GM13976 (cell line): ENCODE data around the gene C17orf107.
A peak's percentile ranks its signal among the peaks of the same experiment; 100 is the strongest.
"Not testable (repeated sequence)": the region's sequence is repeated elsewhere in the genome, so short reads cannot be mapped to it uniquely, and the experiment has no call there.

ENCODE experiments used
- DNase-seq: peaks from one replicate; pipeline ENCODE4 v3.0.0; 2012; ENCODE audit warnings: low spot score
- CTCF ChIP-seq: IDR thresholded peaks from 2 replicates; pipeline ENCODE4 v1.5.1; 2012; ENCODE audit warnings: borderline replicate concordance, mild to moderate bottlenecking; ENCODE audit not compliant: insufficient read depth; ENCODE audit errors: extremely low read depth, missing control alignments, control extremely low read depth
- in situ Hi-C: fragments of 300-500 bp; cut with MboI; formaldehyde crosslinking; loops from one replicate; pipeline ENCODE4 v1.12.0; 2022; ENCODE audit warnings: low sequenced_read_pairs, mixed read lengths, inconsistent platforms; ENCODE audit not compliant: unreplicated experiment

C17orf107 gene

DNA sequence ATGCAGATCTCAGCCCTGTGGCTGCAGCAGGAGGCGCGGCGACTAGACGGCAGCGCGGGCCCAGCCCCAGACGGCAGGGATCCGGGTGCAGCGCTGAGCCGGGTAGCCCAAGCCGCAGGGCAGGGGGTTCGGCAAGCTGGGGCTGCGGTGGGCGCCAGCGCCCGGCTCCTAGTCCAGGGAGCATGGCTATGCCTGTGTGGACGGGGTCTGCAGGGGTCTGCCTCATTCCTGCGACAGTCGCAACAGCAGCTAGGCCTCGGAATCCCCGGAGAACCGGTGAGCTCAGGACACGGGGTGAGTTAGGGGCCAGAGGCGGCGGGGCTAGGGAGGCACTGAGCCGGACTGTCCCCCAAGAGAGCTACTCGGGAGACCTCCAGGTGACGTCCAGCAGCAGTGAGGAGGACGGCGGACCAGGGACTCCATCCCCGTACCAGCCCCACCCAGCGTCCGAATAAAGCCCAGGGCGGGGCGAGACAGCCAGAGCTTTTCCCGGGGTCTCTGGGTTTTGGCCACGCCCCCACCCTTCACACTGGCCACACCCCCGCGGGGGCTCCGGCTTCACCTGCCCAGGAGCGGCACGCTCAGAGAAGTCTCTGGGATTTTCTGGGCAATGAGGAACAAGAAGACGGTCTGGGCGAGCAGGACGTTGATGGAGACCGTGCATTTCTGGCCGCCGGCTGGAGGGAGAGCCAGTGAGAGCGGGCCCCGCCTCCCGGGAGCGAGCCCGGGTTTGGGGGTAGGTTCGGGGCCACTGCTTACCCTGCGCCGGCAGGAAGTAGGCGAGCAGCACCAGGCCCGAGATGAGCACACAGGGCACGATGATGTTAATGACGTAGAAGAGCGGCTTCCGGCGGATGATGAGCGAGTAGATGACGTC, 1.1 kb downstream of the C17orf107 start:
- no peak for DNase-seq
- in situ Hi-C loops, result no loop called here
- TF ChIP-seq CTCF, result no peak

- no peak for DNase-seq
- in situ Hi-C loops, result no loop called here
- no peak for TF ChIP-seq CTCF
Measured at GRCh38 chr17:4901108-4901647, 1.8 kb downstream of the C17orf107 start.

- no peak for DNase-seq
- in situ Hi-C loops, result no loop called here
- TF ChIP-seq CTCF, result no peak
Measured at GRCh38 chr17:4901648-4902344, 2.5 kb downstream of the C17orf107 start.

DNA sequence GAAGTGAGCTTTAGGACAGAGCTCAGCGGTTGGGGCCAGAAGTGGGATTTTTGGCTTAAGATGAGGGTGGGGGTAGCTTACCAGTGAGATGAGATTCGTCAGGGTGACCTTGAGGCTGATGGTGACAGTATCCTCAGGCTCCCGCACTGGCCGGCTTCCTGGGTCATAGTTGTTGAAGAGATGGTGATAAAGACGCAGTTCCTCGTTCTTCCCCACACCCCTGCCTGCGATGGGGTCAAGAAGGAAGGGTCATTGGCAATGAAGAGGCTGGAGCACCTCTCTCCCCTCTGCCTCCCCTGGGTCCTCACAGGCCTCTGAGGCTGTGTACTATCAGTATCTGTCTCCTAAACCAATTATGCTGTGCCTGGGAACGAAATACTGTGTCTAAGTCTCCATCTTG, 3.2 kb downstream of the C17orf107 start:
- no peak for DNase-seq
- in situ Hi-C loops, result no loop called here

GRCh38 chr17:4903051-4903818, 3.9 kb downstream of the C17orf107 start, which contains the start of gene CHRNE:
Gene CHRNE, minus strand, starts transcription at chr17:4903098. Its CDS starts 35 bp downstream, at chr17:4903063.
- in situ Hi-C loops, result no loop called here
- DNase-seq, result peak; percentile 69
- peak; percentile 34 for TF ChIP-seq CTCF

More for the DNA sequence above, 3.2 kb downstream of the C17orf107 start:
- TF ChIP-seq CTCF, result no peak

GRCh38 chr17:4906642-4907041, 7.3 kb downstream of the C17orf107 start:
- DNase-seq, in situ Hi-C loops: not testable (repeated sequence)

DNA sequence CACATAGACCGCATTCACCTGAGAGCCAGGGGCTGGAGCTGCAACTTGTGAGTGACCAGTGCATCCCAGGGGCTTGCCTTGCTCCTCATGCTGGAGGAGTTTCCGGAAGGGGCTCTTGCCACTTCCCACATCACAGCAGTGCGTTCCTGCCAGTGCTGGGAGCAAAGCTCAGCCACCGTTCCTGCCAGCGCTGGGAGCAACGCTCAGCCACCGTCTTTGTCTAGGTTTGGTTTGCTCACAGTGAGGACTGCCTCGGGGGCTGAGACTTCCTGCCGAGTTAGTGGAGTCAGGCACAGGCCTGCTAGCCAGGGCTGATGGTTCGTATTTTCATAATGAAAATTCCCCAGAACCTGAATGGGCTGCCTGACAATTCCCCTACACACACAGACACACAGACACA, 9.0 kb downstream of the C17orf107 start:
- in situ Hi-C loops, result no loop called here
- DNase-seq, result no peak
- no peak for TF ChIP-seq CTCF
